Spleen (tissue), 11 donors: ENCODE data around the gene PDIA2. TPM values are rescaled to one million over a fixed set of nuclear protein-coding genes. Genes with fewer than 3 reads are reported as not detected.

Experiments
- DNase-seq: peaks from one replicate; pipeline ENCODE4 v3.0.0-alpha.2; 2020
- H3K27ac ChIP-seq, 8 donors: fragments of 200-600 bp; sonication (generic) in 7 of 8; 1 replicate in 4 of 8; 2 replicates in 4 of 8; pipeline versions ENCODE4 v1.5.0 to v1.8.0; 2016 to 2021; ENCODE audit warnings: inconsistent platforms in 4 of 8, mild to moderate bottlenecking in 4 of 8, moderate library complexity in 1 of 8
- H3K27me3 ChIP-seq, 7 donors: fragments of 200-600 bp; sonication (generic) in 6 of 7; replicated peaks in 1 of 7; 1 replicate in 4 of 7; 2 replicates in 3 of 7; pipeline versions ENCODE4 v1.5.0 to v1.8.0; 2016 to 2021; ENCODE audit warnings: inconsistent platforms in 3 of 7, mild to moderate bottlenecking in 1 of 7
- H3K36me3 ChIP-seq, 6 donors: fragments of 200-600 bp; sonication (generic) in 5 of 6; 1 replicate in 4 of 6; 2 replicates in 2 of 6; pipeline versions ENCODE4 v1.5.0 to v1.8.0; 2016 to 2021; ENCODE audit warnings: inconsistent platforms in 2 of 6
- H3K4me1 ChIP-seq, 6 donors: fragments of 200-600 bp; sonication (generic) in 5 of 6; 1 replicate in 3 of 6; 2 replicates in 3 of 6; pipeline versions ENCODE4 v1.5.0 to v1.8.0; 2016 to 2021; ENCODE audit warnings: inconsistent platforms in 3 of 6
- H3K4me3 ChIP-seq, 8 donors: fragments of 200-600 bp; sonication (generic) in 7 of 8; 1 replicate in 4 of 8; 2 replicates in 4 of 8; pipeline versions ENCODE4 v1.5.0 to v1.8.0; 2016 to 2021; ENCODE audit warnings: inconsistent platforms in 4 of 8, mild to moderate bottlenecking in 4 of 8, moderate library complexity in 2 of 8
- H3K9me3 ChIP-seq, 8 donors: fragments of 200-600 bp; sonication (generic) in 7 of 8; 1 replicate in 4 of 8; 2 replicates in 4 of 8; pipeline versions ENCODE4 v1.5.0 to v1.8.0; 2016 to 2021; ENCODE audit warnings: inconsistent platforms in 4 of 8
- CTCF ChIP-seq, 11 experiments: fragments of 200-600 bp in 7 of 11; fragments of 450-650 bp in 4 of 11; sonication (generic) in 4 of 11; IDR thresholded peaks in 8 of 11; conservative IDR thresholded peaks in 3 of 11; 1 replicate in 7 of 11; 2 replicates in 4 of 11; pipeline versions ENCODE4 v1.4.0 to v1.8.0; 2016 to 2021; ENCODE audit warnings: antibody characterized with exemption in 11 of 11, inconsistent platforms in 4 of 11, mild to moderate bottlenecking in 1 of 11
- POLR2A ChIP-seq, 3 donors: fragments of 450-650 bp; IDR thresholded peaks; one replicate each; pipeline ENCODE4 v1.5.1; 2017; ENCODE audit warnings: antibody characterized with exemption in 3 of 3, mild to moderate bottlenecking in 1 of 3
- POLR2AphosphoS5 ChIP-seq, 3 donors: sonication (generic); formaldehyde crosslinking; IDR thresholded peaks; one replicate each; pipeline ENCODE4 v1.5.1; 2017; ENCODE audit warnings: antibody characterized with exemption in 3 of 3
- WGBS, 5 donors: extraction: QIAGEN DNeasy Blood & Tissue Kit in 3 of 5; methylation state at CpG; one replicate each; pipeline versions ENCODE4 v1.1.5 to v1.1.7; 2013 to 2018; 5-methylcytosine and 5-hydroxymethylcytosine counted together
- intact Hi-C: fragments of 100-400 bp; cut with DNase I; formaldehyde crosslinking; loops from one replicate; pipeline ENCODE4 v1.15.0; 2023; ENCODE audit warnings: low total_unique reads
- polyA plus RNA-seq, 3 donors: library from polyadenylated mRNA; stranded (reverse); fragments of 200-250 nt; gene quantifications; one replicate each; pipeline ENCODE4 v1.2.1, GENCODE V29; 2013
- total RNA-seq, 7 donors: library from RNA; depleted of rRNA in 3 of 7; stranded (reverse); fragments of >200 nt in 3 of 7; fragmentation: NEBNext Ultra II Directional in 4 of 7; extraction: Animal tissue kit (Norgen Biotek cat#: 25700) in 4 of 7; gene quantifications; one replicate each; pipeline versions ENCODE4 v1.1.0 to v1.2.1, GENCODE V29; 2016 to 2021
- donor health status: healthy with polysubstance abuse.
- donor health status: DM: no; HTN: no; CAD: no; lungs with moderate emphysema.
- donor health status: DM: no; HTN: no; CAD: no.
- donor health status: Bipolar disorder and iron deficiency.
- donor health status: healthy.
- donor health status: DM: no; HTN: no; CAD: no.
- donor health status: DM: yes; HTN: yes; CAD: no.

The PDIA2 gene
- total and polyA plus RNA-seq, 10 donors: 0.28 to 2.4 (median 0.89) TPM; not detected in 4

- TF ChIP-seq POLR2AphosphoS5 (IDR thresholded peaks at IDR 0.05): peak in 2 of 3 donors; percentile 12 to 38
- no peak for TF ChIP-seq CTCF (IDR thresholded peaks at IDR 0.05 in 8 of 11, conservative IDR thresholded peaks at IDR 0.05 in 3 of 11)
- no peak for TF ChIP-seq POLR2A (IDR thresholded peaks at IDR 0.05)
- Histone ChIP-seq H3K36me3 (peaks cover 2 to 100% (median 61%) of the 10 kb centered on the region in 6 donors), H3K4me3 (no peak overlapping the region), H3K27me3 (no peaks in the 10 kb centered on the region), H3K4me1 (peaks cover 0 to 32% (median 2%) of the 10 kb centered on the region in 6 donors), H3K9me3 (no peaks in the 10 kb centered on the region), H3K27ac (no peak overlapping the region)
- 72 to 78% (median 76%) methylated on average over 14 to 21 of the region's 21 CpGs for WGBS, 5 donors
- intact Hi-C loops: no loop called here
- DNase-seq: peak; percentile 70
Observed at GRCh38 chr16:307691-308312, 24.8 kb downstream of the PDIA2 start.

- Histone ChIP-seq H3K27ac (no peak overlapping the region), H3K4me3 (no peak overlapping the region), H3K27me3 (no peaks in the 10 kb centered on the region), H3K4me1 (peaks cover 0 to 36% (median 2%) of the 10 kb centered on the region in 6 donors), H3K9me3 (no peaks in the 10 kb centered on the region), H3K36me3 (peaks cover 0 to 100% (median 64%) of the 10 kb centered on the region in 6 donors)
- no peak for DNase-seq
- intact Hi-C loops: no loop called here
- 66 to 80% (median 72%) methylated on average over 6 to 7 of the region's 7 CpGs for WGBS, 5 donors
- no peak for TF ChIP-seq POLR2A (IDR thresholded peaks at IDR 0.05)
- TF ChIP-seq POLR2AphosphoS5 (IDR thresholded peaks at IDR 0.05): no peak
- no peak for TF ChIP-seq CTCF (IDR thresholded peaks at IDR 0.05 in 8 of 11, conservative IDR thresholded peaks at IDR 0.05 in 3 of 11)
Observed at GRCh38 chr16:309476-309875, 26.5 kb downstream of the PDIA2 start.

GRCh38 chr16:311725-312124 is 28.8 kb downstream of the PDIA2 start:
- Histone ChIP-seq H3K27ac (no peak overlapping the region), H3K9me3 (no peaks in the 10 kb centered on the region), H3K4me1 (peaks cover 0 to 48% (median 2%) of the 10 kb centered on the region in 6 donors), H3K4me3 (no peak overlapping the region), H3K36me3 (peaks cover 0 to 84% (median 64%) of the 10 kb centered on the region in 6 donors), H3K27me3 (no peaks in the 10 kb centered on the region)
- intact Hi-C loops: no loop called here
- no peak for TF ChIP-seq CTCF (IDR thresholded peaks at IDR 0.05 in 8 of 11, conservative IDR thresholded peaks at IDR 0.05 in 3 of 11)
- DNase-seq: peak; percentile 68
- 93 to 99% (median 96%) methylated on average over 13 to 15 of the region's 15 CpGs for WGBS, 5 donors

GRCh38 chr16:314351-314750 is 31.4 kb downstream of the PDIA2 start:
- TF ChIP-seq POLR2AphosphoS5 (IDR thresholded peaks at IDR 0.05): no peak
- TF ChIP-seq CTCF (IDR thresholded peaks at IDR 0.05 in 8 of 11, conservative IDR thresholded peaks at IDR 0.05 in 3 of 11): no peak
- no peak for TF ChIP-seq POLR2A (IDR thresholded peaks at IDR 0.05)
- intact Hi-C loops: no loop called here
- Histone ChIP-seq H3K4me3 (no peak overlapping the region), H3K27me3 (no peaks in the 10 kb centered on the region), H3K36me3 (peaks cover 0 to 84% (median 51%) of the 10 kb centered on the region in 6 donors), H3K4me1 (peaks cover 0 to 41% (median 4%) of the 10 kb centered on the region in 6 donors), H3K27ac (no peak overlapping the region), H3K9me3 (no peaks in the 10 kb centered on the region)
- WGBS, 5 donors: 87 to 99% (median 96%) methylated on average over 10 to 16 of the region's 16 CpGs
- DNase-seq: no peak
